ENCODE measurements around the gene GIPR. TPM values are rescaled to one million over a fixed set of nuclear protein-coding genes. Genes with fewer than 3 reads are reported as not detected.

The GIPR gene
- total RNA-seq, 1 experiment from 2014 or later, result 0.61 TPM

GRCh38 chr19:45645068-45645630, 22.9 kb upstream of the GIPR start:
- H3K27me3 ChIP-seq (ENCODE audit: insufficient read depth, low read length), result no peaks in the 10 kb centered on the region
- no peak overlapping the region for H3K27ac Mint-ChIP-seq
- H3K79me2 ChIP-seq (ENCODE audit: insufficient read depth, low read length), result no peaks in the 10 kb centered on the region
- no peak overlapping the region for H2BK20ac ChIP-seq (ENCODE audit: low read depth, low read length, poor library complexity, severe bottlenecking)
- H3K4me2 ChIP-seq (ENCODE audit: insufficient read depth, insufficient read length, low read length), result peak overlapping the region; percentile 29
- H3K27ac ChIP-seq (ENCODE audit: insufficient read length, low read depth, low read length), result no peak overlapping the region
- H3T11ph ChIP-seq (ENCODE audit: low read length), result no peak overlapping the region
- H3K9ac ChIP-seq (ENCODE audit: extremely low read depth, insufficient read length, low read length), result no peak overlapping the region
- no peak overlapping the region for H4K91ac ChIP-seq (ENCODE audit: insufficient read length, low read depth, low read length)
- no peak overlapping the region for H3K56ac ChIP-seq (ENCODE audit: insufficient read length, low read depth, low read length)
- no peak overlapping the region for H3K23ac ChIP-seq (ENCODE audit: insufficient read length, low read depth, low read length)
- H4K5ac ChIP-seq (ENCODE audit: insufficient read length, low read depth, low read length), result no peak overlapping the region
- H2BK15ac ChIP-seq (ENCODE audit: low read depth, low read length), result no peak overlapping the region
- peak overlapping the region; percentile 63 to 87; a peak in 4 of 5 replicates for H3K4me3 Mint-ChIP-seq
- DNase-seq, result no peak
- no CpG with 5 or more reads among the region's 35 CpGs for WGBS (ENCODE audit: extremely low coverage, insufficient read length, low lambda C conversion rate)
- no peaks in the 10 kb centered on the region for H3K36me3 Mint-ChIP-seq (ENCODE audit: insufficient read depth in 1 of 3, low read depth in 3 of 3)
- no peak overlapping the region for H4K8ac ChIP-seq (replicated peaks; ENCODE audit: insufficient read length, low read depth, low read length)
- peaks cover 3% of the 10 kb centered on the region; the same call in 1 of the 2 replicates for H3K4me1 ChIP-seq (ENCODE audit: insufficient read depth, low read length)
- H3K14ac ChIP-seq (ENCODE audit: insufficient read depth, low read length), result no peak overlapping the region
- H3K4ac ChIP-seq (ENCODE audit: low read depth, low read length), result no peak overlapping the region
- peaks cover 13% of the 10 kb centered on the region for H3K23me2 ChIP-seq (ENCODE audit: insufficient read length, low read depth, low read length, poor library complexity, severe bottlenecking)
- H2BK120ac ChIP-seq (ENCODE audit: low read depth, low read length, poor library complexity, severe bottlenecking), result no peak overlapping the region
- no peak for TF ChIP-seq CTCF (conservative IDR thresholded peaks at IDR 0.05)
- peaks cover 12% of the 10 kb centered on the region for H3K27me3 Mint-ChIP-seq (ENCODE audit: low read depth)
- H2AK5ac ChIP-seq (ENCODE audit: insufficient read length, low read length), result no peak overlapping the region
- H3K9me3 Mint-ChIP-seq, result peaks cover 3 to 6% of the 10 kb centered on the region in 2 experiments; a peak in 3 of 5 replicates
- H3K18ac ChIP-seq (ENCODE audit: insufficient read length, low read depth, low read length), result no peak overlapping the region
- no peaks in the 10 kb centered on the region for H4K20me1 ChIP-seq (ENCODE audit: control insufficient read depth, insufficient read depth, insufficient read length)
- no peak overlapping the region for H2AFZ ChIP-seq (ENCODE audit: low read length)
- no peaks in the 10 kb centered on the region for H3K9me3 ChIP-seq (ENCODE audit: control insufficient read depth, low read depth, low read length)
- no peak overlapping the region for H2BK5ac ChIP-seq (ENCODE audit: insufficient read length, low read length)
- no peak overlapping the region for H2BK12ac ChIP-seq (ENCODE audit: insufficient read length, low read depth, low read length)
- no peaks in the 10 kb centered on the region for H3K79me1 ChIP-seq (ENCODE audit: insufficient read depth, low read depth, low read length, poor library complexity, severe bottlenecking)
- peaks cover 27 to 37% of the 10 kb centered on the region in 2 experiments for H3K4me1 Mint-ChIP-seq

Measured in H9 (cell line).